ENCODE data around the gene NINL. TPM values are rescaled to one million over a fixed set of nuclear protein-coding genes. Genes with fewer than 3 reads are reported as not detected.

The NINL gene
- total RNA-seq, 4 donors from 2014 or later, result 3.1 to 9.7 (median 5.7) TPM

- H3K36me3 ChIP-seq, result no peaks in the 10 kb centered on the region
- in situ Hi-C loops (cut with MboI; ENCODE audit: low pct_ligation_motif_present in 1 of 4, low pct_unique_long_range_greater_than_20kb in 1 of 4, low sequenced_read_pairs in 3 of 4) (loop anchor here in 1 of 4 donors (25.0 kb wide), 1 partner anchor 95 kb away; no protein-coding TSS in a partner anchor), intact Hi-C loops (cut with DNase I; ENCODE audit: low total_unique reads) (no loop called here)
- no peak overlapping the region for H3K4me3 ChIP-seq
- no peak overlapping the region for H3K27ac ChIP-seq
- no peak for TF ChIP-seq POLR2AphosphoS5 (IDR thresholded peaks at IDR 0.05)
- TF ChIP-seq CTCF (IDR thresholded peaks at IDR 0.05), result no peak
- no peak for TF ChIP-seq POLR2A (IDR thresholded peaks at IDR 0.05)
- no peak for TF ChIP-seq EP300 (IDR thresholded peaks at IDR 0.05; ENCODE audit: low read depth)
- H3K4me1 ChIP-seq, result no peaks in the 10 kb centered on the region
- H3K9me3 ChIP-seq, result no peaks in the 10 kb centered on the region
- WGBS, 2 donors (ENCODE audit: low coverage in 1 of 2), result 85 to 92% methylated on average over 6 to 8 of the region's 8 CpGs
- no peak for DNase-seq
- H3K27me3 ChIP-seq, result no peaks in the 10 kb centered on the region
These were observed 117.9 kb downstream of the NINL start for GRCh38 chr20:25467441-25467840.

DNA sequence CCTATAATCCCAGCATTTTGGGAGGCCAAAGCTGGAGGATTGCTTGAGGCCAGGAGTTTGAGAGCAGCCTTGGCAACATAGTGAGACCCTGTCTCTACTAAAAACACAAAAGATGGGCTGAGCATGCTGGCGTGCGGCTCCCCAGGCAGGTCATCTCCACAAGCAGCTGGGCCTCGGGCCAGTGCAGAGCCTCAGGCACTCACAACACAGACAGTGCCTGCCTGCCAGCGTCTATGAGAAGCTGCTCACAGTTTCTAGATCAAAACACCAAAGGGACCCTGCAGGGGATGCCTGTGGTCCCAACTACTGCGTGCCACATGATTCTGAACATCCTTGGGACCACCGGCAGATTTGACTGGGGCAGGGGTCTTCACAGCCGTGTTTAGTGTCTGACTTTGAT lies 118.5 kb downstream of the NINL start:
- no peaks in the 10 kb centered on the region for H3K27me3 ChIP-seq
- H3K36me3 ChIP-seq, result no peaks in the 10 kb centered on the region
- in situ Hi-C loops (cut with MboI; ENCODE audit: low pct_ligation_motif_present in 1 of 4, low pct_unique_long_range_greater_than_20kb in 1 of 4, low sequenced_read_pairs in 3 of 4), result loop anchor here in 1 of 4 donors (25.0 kb wide), 1 partner anchor 95 kb away; no protein-coding TSS in a partner anchor
- H3K4me3 ChIP-seq, result no peak overlapping the region
- DNase-seq, result no peak
- H3K9me3 ChIP-seq, result no peaks in the 10 kb centered on the region
- H3K4me1 ChIP-seq, result no peaks in the 10 kb centered on the region
- no peak overlapping the region for H3K27ac ChIP-seq
- TF ChIP-seq POLR2A (IDR thresholded peaks at IDR 0.05), result no peak
- no peak for TF ChIP-seq CTCF (IDR thresholded peaks at IDR 0.05)
- no peak for TF ChIP-seq EP300 (IDR thresholded peaks at IDR 0.05; ENCODE audit: low read depth)
- no peak for TF ChIP-seq POLR2AphosphoS5 (IDR thresholded peaks at IDR 0.05)
- 90% methylated on average over 7 of the region's 7 CpGs; no CpG with 5 or more reads in 1 of the 2 donors for WGBS, 2 donors (ENCODE audit: low coverage in 1 of 2)
- intact Hi-C loops (cut with DNase I; ENCODE audit: low total_unique reads), result no loop called here

GRCh38 chr20:25465243-25466135 lies 119.8 kb downstream of the NINL start:
- H3K36me3 ChIP-seq, result no peaks in the 10 kb centered on the region
- H3K4me3 ChIP-seq, result no peak overlapping the region
- TF ChIP-seq POLR2AphosphoS5 (IDR thresholded peaks at IDR 0.05) (no peak), EP300 (IDR thresholded peaks at IDR 0.05; ENCODE audit: low read depth) (no peak), POLR2A (IDR thresholded peaks at IDR 0.05) (no peak), CTCF (IDR thresholded peaks at IDR 0.05) (no peak)
- 90 to 93% methylated on average over 3 to 15 of the region's 15 CpGs for WGBS, 2 donors (ENCODE audit: low coverage in 1 of 2)
- H3K9me3 ChIP-seq, result no peaks in the 10 kb centered on the region
- in situ Hi-C loops (cut with MboI; ENCODE audit: low pct_ligation_motif_present in 1 of 4, low pct_unique_long_range_greater_than_20kb in 1 of 4, low sequenced_read_pairs in 3 of 4), result loop anchor here in 1 of 4 donors (25.0 kb wide), 1 partner anchor 97 kb away; no protein-coding TSS in a partner anchor
- no peak overlapping the region for H3K27ac ChIP-seq
- DNase-seq, result no peak
- no peaks in the 10 kb centered on the region for H3K27me3 ChIP-seq
- H3K4me1 ChIP-seq, result no peaks in the 10 kb centered on the region
- intact Hi-C loops (cut with DNase I; ENCODE audit: low total_unique reads), result no loop called here

- H3K9me3 ChIP-seq, result no peaks in the 10 kb centered on the region
- H3K4me1 ChIP-seq, result no peaks in the 10 kb centered on the region
- 80 to 100% methylated on average over 3 to 13 of the region's 13 CpGs for WGBS, 2 donors (ENCODE audit: low coverage in 1 of 2)
- H3K36me3 ChIP-seq, result no peaks in the 10 kb centered on the region
- H3K27me3 ChIP-seq, result no peaks in the 10 kb centered on the region
- no peak overlapping the region for H3K27ac ChIP-seq
- intact Hi-C loops (cut with DNase I; ENCODE audit: low total_unique reads), result no loop called here
- no peak for DNase-seq
- in situ Hi-C loops (cut with MboI; ENCODE audit: low pct_ligation_motif_present in 1 of 4, low pct_unique_long_range_greater_than_20kb in 1 of 4, low sequenced_read_pairs in 3 of 4), result loop anchor here in 1 of 4 donors (25.0 kb wide), 1 partner anchor 98 kb away; no protein-coding TSS in a partner anchor
- no peak for TF ChIP-seq CTCF (IDR thresholded peaks at IDR 0.05)
- no peak for TF ChIP-seq EP300 (IDR thresholded peaks at IDR 0.05; ENCODE audit: low read depth)
- TF ChIP-seq POLR2A (IDR thresholded peaks at IDR 0.05), result no peak
- no peak for TF ChIP-seq POLR2AphosphoS5 (IDR thresholded peaks at IDR 0.05)
- H3K4me3 ChIP-seq, result no peak overlapping the region
These were observed 120.7 kb downstream of the NINL start for GRCh38 chr20:25464501-25465242.
